ENCODE measurements around the gene U2AF2.

Gene U2AF2

DNA sequence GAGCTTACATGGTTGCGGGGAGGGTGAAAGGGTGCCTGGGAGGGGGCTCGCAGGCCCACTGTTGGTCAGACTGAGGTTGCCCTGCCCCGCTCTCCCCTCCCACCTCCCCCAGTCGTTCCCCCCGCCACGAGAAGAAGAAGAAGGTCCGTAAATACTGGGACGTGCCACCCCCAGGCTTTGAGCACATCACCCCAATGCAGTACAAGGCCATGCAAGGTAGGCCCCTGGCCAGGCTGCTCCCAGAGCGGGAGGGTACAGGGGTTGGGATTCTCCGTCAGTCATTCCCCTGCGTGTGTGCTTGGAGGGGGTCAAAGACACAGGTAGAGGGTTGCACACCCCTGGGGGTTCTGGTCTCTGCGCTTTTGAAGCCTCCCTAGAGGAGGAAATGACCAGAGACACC is 5.6 kb downstream of the U2AF2 start:
- no peak for DNase-seq

GRCh38 chr19:55660991-55661390 is 6.2 kb downstream of the U2AF2 start:
- no peak for DNase-seq

DNA sequence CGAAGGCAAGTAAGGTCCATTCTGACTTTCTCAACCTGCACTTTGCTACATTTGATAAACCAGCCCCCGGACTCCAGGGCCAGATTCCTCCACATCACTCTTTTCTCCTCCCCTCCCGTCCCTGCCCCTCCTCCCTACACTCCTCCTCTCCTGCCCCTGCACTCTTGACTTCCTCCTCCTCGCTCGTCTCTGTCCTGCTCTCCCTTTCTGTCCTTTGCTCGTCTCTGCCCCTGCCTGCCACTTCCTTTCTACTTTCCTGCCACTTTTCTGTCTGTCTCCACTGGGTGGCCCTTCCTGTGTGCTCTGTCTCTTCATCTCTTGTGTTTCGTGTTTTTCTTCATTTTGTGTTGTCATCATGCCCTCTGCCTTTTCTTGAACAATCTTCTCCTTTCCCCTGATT is 7.0 kb downstream of the U2AF2 start:
- no peak for DNase-seq

DNA sequence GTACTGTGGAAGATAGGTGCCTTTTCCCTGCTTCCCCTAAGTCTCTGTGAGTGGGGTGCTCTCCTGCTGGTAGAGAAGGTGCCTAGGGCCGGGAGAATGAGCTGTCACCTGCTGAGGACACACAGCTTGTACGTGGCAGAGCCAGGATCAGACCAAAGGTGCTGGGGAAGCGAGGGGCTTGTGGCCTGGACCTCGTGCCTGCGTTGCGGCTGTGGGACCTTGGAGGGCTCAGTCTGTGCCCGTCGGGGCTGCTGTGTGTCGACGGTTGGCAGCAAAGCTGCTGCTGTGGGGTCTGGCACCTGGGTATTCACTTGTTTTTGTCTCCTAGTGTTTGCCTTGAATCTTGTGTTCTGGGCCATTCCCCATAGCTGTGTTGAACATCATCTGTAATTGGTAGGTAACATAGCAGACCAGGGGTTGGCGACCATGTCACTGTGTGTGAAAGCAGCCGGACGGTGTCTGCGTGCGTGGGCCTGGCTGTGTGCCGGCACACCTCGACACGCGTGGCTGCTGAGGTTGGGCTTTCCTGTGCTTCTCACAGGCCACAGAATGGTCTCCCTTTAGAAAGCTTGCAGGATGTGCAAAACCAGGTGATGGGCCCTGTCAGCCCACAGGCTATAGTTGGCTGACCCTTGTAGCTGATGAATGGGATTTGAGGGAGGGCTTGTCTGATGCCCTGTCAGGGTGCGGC is 9.2 kb downstream of the U2AF2 start:
- no peak for DNase-seq

- no peak for DNase-seq
Observed at GRCh38 chr19:55666343-55667005, 11.6 kb downstream of the U2AF2 start.

- no peak for DNase-seq
Observed at GRCh38 chr19:55667006-55667381, 12.2 kb downstream of the U2AF2 start.

- DNase-seq, result no peak
Observed at GRCh38 chr19:55667511-55667910, 12.7 kb downstream of the U2AF2 start.

- no peak for DNase-seq
Observed at GRCh38 chr19:55667958-55668357, 13.1 kb downstream of the U2AF2 start.

GRCh38 chr19:55668603-55669348 is 13.9 kb downstream of the U2AF2 start:
- DNase-seq, result no peak

DNA sequence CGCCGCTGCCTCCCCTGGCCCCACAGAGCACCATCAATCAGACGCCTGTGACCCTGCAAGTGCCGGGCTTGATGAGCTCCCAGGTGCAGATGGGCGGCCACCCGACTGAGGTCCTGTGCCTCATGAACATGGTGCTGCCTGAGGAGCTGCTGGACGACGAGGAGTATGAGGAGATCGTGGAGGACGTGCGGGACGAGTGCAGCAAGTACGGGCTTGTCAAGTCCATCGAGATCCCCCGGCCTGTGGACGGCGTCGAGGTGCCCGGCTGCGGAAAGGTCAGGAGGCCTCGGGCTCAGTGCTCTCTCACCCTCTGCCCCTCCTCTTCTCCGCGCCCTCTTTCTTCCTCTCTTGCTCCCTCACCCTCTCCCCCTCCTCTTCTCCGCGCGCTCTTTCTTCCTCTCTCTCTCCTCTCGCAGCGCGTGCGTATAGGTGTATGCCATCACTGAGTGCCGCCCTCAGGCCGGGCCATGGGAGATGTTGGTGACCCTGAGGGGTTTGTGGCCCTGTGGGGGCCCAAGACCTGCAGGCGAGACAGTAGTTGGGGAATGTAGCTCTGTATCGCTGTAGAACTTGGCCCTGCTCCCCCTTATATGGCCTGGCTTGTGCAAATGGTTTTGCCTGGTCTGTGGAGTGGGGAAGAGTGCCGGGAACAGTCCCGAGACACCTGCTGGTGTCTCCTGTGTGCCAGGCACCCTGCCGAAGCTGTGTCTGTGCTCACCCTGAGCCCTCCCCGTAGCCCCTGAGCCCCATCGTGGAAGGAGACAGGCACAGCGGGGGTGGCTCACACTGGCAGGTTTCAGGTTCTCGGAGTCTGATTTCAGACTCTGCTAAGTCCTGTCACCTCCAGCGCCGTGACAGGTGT is 14.8 kb downstream of the U2AF2 start:
- DNase-seq, result no peak

- DNase-seq, result no peak
Observed at GRCh38 chr19:55670280-55671053, 15.6 kb downstream of the U2AF2 start.

DNA sequence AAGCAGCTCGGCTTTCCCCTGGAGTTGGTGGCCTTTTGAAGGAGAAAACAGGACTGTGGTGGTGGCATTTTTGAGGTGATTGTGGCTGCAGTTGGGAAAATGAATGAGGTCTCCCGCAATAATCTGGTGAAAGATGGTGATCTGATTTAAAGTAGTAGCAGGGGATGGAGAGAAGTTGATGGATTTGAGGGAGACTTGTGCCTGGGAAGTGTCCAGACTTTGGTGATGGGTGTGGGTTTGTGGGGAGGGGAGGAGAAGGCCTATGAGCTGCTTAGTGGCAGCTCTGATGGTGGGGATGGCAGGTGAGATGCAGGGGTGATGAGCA is 16.2 kb downstream of the U2AF2 start:
- DNase-seq, result no peak

- DNase-seq, result no peak
Observed at GRCh38 chr19:55672418-55672817, 17.6 kb downstream of the U2AF2 start.

- no peak for DNase-seq
Observed at GRCh38 chr19:55673465-55673864, 18.6 kb downstream of the U2AF2 start.

GRCh38 chr19:55673889-55674288 is 19.1 kb downstream of the U2AF2 start:
- no peak for DNase-seq

DNA sequence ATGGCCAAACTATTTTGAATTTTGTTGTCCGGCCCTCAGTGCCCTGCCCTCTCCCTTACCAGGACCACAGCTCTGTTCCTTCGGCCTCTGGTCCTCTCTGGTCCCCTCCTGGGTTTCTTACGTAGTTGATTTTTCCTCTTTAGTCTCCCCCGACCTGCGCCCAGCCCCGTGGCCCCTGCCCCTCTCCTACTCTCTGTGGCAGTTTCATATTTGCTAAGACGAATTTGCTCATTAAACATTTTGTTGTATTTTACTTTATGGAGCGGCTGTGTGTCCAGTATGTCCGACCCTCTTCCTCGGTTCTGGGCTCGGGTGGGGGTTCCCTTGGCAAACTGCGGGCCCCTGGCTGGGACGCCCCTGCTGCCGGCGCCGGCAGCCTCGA is 19.6 kb downstream of the U2AF2 start:
- no peak for DNase-seq

- peak; percentile 91 for DNase-seq
Observed at GRCh38 chr19:55674841-55675660, 20.2 kb downstream of the U2AF2 start, which contains the start of gene EPN1. TSS of gene EPN1 (plus strand) at chr19:55675226. CDS start at chr19:55678628, 3,402 bp downstream.

GRCh38 chr19:55675661-55676354 is 21.0 kb downstream of the U2AF2 start:
- DNase-seq, result no peak

GRCh38 chr19:55676383-55676782 is 21.5 kb downstream of the U2AF2 start:
- no peak for DNase-seq

DNA sequence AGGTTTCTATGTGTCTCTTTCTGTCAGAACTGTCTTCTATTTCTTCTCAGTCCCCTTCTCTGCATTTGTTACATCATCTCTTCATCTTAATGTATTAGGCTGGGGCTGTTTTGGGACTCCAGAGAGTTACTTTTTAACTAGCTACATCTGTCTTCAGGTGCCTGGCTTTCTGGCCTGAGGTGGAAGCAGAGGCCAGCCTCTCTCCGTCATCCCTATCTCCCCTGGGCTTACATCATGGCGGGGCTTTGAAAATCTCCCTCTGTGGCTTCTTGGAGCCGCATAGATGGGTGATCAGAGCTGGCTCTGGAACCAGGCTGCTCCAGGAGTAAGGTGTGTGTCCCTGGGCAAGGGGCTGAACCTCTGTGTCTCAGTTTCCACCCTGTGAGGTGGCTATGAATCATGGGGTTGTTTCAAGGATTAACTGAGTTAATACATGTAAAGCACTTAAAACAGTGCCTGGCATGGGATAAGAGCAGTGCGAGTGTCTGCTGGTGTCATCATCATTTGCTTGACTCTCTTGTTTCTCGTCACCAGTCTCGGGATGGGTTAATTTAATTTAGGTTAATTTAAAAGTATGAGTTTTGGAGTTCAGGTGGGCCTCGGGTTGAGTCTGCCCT is 22.2 kb downstream of the U2AF2 start:
- DNase-seq, result no peak

Data from NCI-H1092 (cell line).